Measurements from ENCODE around the gene SLC43A3.

SLC43A3 gene

DNA sequence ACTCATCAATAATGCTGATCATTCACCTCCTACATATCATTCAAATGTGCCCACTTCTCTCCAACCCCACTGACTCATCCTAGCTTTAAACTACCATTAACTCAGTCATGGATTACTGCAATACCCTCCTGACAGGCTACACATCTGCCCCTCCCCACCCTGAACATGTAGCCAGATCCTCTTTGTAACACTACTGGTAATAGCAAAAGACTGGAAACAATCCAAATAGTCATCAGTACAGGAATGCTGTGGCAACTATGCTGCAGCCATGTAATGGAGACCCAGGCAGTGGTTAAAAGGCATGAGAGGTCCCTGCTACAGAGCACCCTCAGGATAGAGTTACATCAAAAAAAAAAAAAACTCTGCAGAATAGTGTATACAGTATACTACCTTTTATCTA, 16.6 kb downstream of the SLC43A3 start:
- TF ChIP-seq, protein P1, sequence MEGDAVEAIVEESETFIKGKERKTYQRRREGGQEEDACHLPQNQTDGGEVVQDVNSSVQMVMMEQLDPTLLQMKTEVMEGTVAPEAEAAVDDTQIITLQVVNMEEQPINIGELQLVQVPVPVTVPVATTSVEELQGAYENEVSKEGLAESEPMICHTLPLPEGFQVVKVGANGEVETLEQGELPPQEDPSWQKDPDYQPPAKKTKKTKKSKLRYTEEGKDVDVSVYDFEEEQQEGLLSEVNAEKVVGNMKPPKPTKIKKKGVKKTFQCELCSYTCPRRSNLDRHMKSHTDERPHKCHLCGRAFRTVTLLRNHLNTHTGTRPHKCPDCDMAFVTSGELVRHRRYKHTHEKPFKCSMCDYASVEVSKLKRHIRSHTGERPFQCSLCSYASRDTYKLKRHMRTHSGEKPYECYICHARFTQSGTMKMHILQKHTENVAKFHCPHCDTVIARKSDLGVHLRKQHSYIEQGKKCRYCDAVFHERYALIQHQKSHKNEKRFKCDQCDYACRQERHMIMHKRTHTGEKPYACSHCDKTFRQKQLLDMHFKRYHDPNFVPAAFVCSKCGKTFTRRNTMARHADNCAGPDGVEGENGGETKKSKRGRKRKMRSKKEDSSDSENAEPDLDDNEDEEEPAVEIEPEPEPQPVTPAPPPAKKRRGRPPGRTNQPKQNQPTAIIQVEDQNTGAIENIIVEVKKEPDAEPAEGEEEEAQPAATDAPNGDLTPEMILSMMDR (IDR thresholded peaks at IDR 0.05; ENCODE audit: insufficient read depth, missing control alignments), result no peak
- no peak for FAIRE-seq
- no peak for DNase-seq (ENCODE audit: insufficient read length, low spot score)

DNA sequence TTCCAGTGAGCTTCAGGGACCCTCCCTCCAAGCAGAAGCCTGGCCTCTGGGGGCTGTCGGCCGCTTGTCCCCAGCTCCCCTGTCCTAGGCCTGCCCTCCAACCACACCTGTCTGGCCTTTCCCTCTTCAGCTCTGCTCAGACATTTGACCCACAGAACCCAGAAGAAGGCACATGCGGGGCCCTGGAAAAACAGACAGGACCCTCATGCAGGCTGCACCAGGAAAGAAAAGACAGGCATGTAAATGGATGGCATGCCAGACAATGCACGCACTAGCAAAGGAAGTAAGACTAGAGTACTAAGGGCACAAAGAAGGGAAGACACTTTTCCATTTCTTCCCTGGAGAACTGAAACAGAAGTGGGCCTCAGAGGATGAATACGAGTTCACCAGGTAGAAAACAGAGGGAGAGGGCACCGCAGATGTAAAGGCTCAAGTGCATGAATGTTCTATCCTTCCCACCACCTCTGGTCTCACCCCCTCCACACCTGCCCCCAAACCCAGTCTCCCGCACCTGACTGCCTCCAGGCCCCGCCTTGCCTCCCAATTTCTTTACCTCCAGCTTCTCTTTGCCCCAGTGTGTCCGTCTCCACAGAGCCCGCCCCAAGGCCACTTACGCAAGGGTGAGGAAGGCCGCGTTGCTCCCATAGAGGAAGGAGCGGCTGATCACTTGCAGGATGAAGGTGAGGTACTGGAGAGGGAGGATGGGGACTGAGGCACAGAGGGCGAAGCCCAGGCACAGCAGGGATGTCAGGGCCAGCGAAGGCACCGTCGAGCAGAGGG, 17.4 kb downstream of the SLC43A3 start:
- TF ChIP-seq, protein P1 (IDR thresholded peaks at IDR 0.05; ENCODE audit: insufficient read depth, missing control alignments), result no peak
- DNase-seq (ENCODE audit: insufficient read length, low spot score) (no peak), FAIRE-seq (no peak)

DNA sequence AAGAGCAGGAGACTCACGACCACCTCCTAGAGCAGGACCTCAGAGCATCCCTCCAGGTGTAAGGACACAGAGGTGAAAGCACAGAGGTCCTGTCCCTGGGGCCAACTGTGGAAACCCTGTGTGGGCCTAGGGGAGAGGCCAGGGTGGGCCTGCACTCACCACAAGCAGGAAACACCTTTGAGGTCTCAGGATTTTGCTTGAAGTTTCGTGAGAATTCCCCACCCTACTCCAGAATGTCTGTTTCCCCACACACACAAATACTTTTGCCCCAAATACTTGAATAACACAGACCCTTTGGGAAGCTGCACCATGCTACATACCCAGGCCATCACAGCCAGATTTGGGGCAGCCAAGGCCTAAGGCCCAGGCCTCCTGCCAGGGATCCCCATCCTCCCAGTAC, 18.1 kb downstream of the SLC43A3 start:
- TF ChIP-seq, protein P1 (IDR thresholded peaks at IDR 0.05; ENCODE audit: insufficient read depth, missing control alignments), result no peak
- FAIRE-seq (no peak), DNase-seq (ENCODE audit: insufficient read length, low spot score) (no peak)

DNA sequence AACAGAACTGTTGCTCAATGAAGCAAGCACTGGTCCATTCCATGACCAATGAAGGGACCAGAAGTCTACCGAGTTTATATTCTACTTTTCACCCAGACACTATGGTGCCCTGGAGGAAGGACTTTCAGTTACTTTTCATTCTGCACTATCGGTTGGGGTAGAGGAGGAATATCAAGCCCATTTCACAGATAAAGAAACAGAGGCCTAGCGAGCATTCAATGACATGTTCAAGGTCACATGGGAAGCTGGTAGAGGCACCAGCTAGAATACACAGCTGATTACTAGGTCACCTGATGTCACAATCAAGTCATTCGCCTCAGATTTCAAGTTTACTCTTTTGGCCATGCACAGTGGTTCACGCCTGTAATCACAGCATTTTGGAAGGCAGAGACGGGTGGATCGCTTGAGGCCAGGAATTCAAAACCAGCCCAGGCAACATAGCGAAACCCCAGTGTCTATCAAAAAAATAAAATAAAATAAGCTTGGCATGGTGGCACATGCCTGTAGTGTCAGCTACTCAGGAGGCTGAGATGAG, 18.9 kb downstream of the SLC43A3 start:
- FAIRE-seq (no peak), DNase-seq (ENCODE audit: insufficient read length, low spot score) (no peak)
- TF ChIP-seq, protein P1 (IDR thresholded peaks at IDR 0.05; ENCODE audit: insufficient read depth, missing control alignments), result no peak

DNA sequence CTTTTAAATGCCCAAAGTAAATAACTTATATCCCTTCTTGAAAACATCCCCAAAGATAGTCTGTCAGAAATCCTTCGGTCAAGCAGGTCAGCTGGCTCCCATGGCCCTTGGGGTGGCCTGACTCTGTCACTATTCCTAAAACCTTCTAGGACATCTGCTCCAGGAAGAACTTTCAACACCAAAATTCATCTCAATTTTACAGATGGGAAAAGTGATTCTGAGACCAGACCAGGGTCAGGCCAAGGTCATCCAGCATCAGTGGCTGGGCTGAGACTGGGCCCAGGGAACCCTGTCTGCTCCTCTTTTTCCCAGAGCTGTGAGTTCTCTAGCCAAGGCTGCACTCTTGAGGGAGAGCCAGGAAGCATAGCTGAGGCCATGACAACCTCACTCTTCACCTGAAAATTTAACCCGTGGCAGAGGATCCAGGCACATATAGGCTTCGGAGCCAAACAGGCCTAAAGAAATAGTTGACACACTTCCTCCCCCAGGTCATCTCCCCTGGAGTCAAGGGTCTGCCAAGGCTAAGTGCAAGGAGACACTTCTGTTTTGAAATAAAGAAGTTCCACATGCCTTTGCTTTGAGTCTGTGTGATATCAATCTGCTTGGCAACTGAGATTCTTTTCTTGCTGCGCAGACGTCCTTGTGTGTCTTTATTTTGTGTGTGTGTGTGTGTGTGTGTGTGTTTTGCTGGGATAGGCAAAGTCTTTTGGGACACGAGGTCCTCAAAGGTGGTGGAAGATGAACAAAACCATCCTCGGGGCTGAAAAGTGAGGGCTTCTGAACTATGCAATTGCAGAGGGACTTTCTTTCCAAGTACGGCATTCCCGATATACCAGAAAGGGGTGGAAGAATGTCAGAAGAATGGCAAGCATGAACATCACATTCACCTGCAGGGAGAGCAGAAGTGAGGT, 19.7 kb downstream of the SLC43A3 start:
- TF ChIP-seq, protein P1 (IDR thresholded peaks at IDR 0.05; ENCODE audit: insufficient read depth, missing control alignments), result no peak
- no peak for FAIRE-seq
- DNase-seq (ENCODE audit: insufficient read length, low spot score), result no peak

DNA sequence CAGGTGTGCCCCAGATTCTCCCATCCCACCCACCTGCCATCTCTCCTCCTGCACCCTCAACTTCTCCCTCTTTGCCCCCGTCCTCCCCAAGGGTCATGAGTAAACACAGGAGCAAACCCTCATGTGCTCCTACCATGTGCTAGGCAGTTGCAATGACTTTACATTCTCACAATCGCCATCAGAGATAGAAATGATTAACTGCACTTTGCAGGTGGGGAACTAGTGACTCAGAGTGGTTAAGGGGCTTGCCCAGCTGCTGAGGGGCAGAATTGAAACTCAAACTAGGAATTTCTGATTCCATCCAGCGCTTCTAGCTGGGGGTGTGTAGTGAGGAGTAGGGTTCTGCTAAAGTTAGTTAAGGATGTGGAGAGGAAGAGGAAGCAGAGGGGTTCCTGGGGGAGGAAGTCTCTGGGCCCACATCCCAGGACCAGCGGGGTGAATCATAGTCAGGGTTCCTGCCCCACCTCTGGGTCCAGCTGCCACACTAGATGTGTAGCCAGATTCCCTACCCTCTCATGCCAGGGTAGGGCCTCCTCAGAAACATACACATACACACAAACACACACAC, 20.5 kb downstream of the SLC43A3 start:
- TF ChIP-seq, protein P1 (IDR thresholded peaks at IDR 0.05; ENCODE audit: insufficient read depth, missing control alignments), result no peak
- DNase-seq (ENCODE audit: insufficient read length, low spot score), result no peak
- FAIRE-seq, result no peak
